Peyer's patch (tissue), 4 donors: ENCODE data around the gene ZNF665. TPM values are rescaled to one million over a fixed set of nuclear protein-coding genes. Genes with fewer than 3 reads are reported as not detected.
A peak's percentile ranks its signal among the peaks of the same experiment; 100 is the strongest.
"Not testable (repeated sequence)": the region's sequence is repeated elsewhere in the genome, so short reads cannot be mapped to it uniquely, and the experiment has no call there.

ENCODE experiments used
- DNase-seq, 3 donors: peaks; one replicate each; pipeline ENCODE4 v3.0.0-alpha.2; 2017 to 2019
- H3K27ac ChIP-seq, 4 donors: fragments of 200-600 bp; sonication (generic); one replicate each; pipeline ENCODE4 v1.5.1; 2016 to 2019
- H3K27me3 ChIP-seq, 2 donors: fragments of 200-600 bp; sonication (generic); one replicate each; pipeline ENCODE4 v1.5.1; 2019
- H3K36me3 ChIP-seq, 3 donors: fragments of 200-600 bp; sonication (generic); one replicate each; pipeline ENCODE4 v1.5.1; 2016 to 2019
- H3K4me1 ChIP-seq, 4 donors: fragments of 200-600 bp; sonication (generic); one replicate each; pipeline ENCODE4 v1.5.1; 2016 to 2019
- H3K4me3 ChIP-seq, 4 donors: fragments of 200-600 bp; sonication (generic); 1 replicate in 3 of 4; 2 replicates in 1 of 4; pipeline ENCODE4 v1.5.1; 2016 to 2019; ENCODE audit warnings: mild to moderate bottlenecking in 1 of 4
- H3K9me3 ChIP-seq, 4 donors: fragments of 200-600 bp; sonication (generic); one replicate each; pipeline ENCODE4 v1.5.1; 2016 to 2019; ENCODE audit warnings: mild to moderate bottlenecking in 1 of 4
- CTCF ChIP-seq, 6 experiments: fragments of 450-650 bp in 4 of 6; fragments of 200-600 bp in 2 of 6; sonication (generic) in 1 of 6; IDR thresholded peaks; one replicate each; pipeline ENCODE4 v1.5.1; 2017 to 2019; ENCODE audit warnings: antibody characterized with exemption in 6 of 6, mild to moderate bottlenecking in 3 of 6, moderate library complexity in 1 of 6
- POLR2A ChIP-seq, 2 donors: fragments of 450-650 bp; IDR thresholded peaks; one replicate each; pipeline ENCODE4 v1.5.1; 2017; ENCODE audit warnings: antibody characterized with exemption in 2 of 2, mild to moderate bottlenecking in 2 of 2, moderate library complexity in 2 of 2
- total RNA-seq, 4 donors: library from RNA; depleted of rRNA; stranded (reverse); fragments of >200 nt; gene quantifications; one replicate each; pipeline ENCODE4 v1.1.0, GENCODE V29; 2016

The ZNF665 gene
- 1 to 10 TPM in 3 of 4 donors, not detected in 1; 1.4 to 6.0 (median 5.8) TPM for total RNA-seq

- H3K9me3 ChIP-seq, result peaks cover 0 to 9% (median 2%) of the 10 kb centered on the region in 4 donors
- H3K27ac ChIP-seq, result peak within 1 kb of the TSS; percentile 64 to 78 (median 71)
- DNase-seq, result peak; percentile 85 to 95 (median 85)
- H3K36me3 ChIP-seq, result no peaks in the 10 kb centered on the region
- TF ChIP-seq CTCF (IDR thresholded peaks at IDR 0.05), result no peak
- peak; percentile 35 to 56 for TF ChIP-seq POLR2A (IDR thresholded peaks at IDR 0.05)
- H3K27me3 ChIP-seq, result no peaks in the 10 kb centered on the region
- H3K4me1 ChIP-seq, result no peaks in the 10 kb centered on the region
- H3K4me3 ChIP-seq, result peak within 1 kb of the TSS; percentile 56 to 66 (median 60)
Observed at GRCh38 chr19:53192771-53193534, at the start of gene ZNF665. TSS of gene ZNF665 (minus strand) at chr19:53193358. CDS start at chr19:53182898, 10,460 bp downstream.

- H3K4me1 ChIP-seq, result no peaks in the 10 kb centered on the region
- TF ChIP-seq POLR2A (IDR thresholded peaks at IDR 0.05) (no peak), CTCF (IDR thresholded peaks at IDR 0.05) (no peak)
- H3K36me3 ChIP-seq, result peaks cover 0 to 51% (median 0%) of the 10 kb centered on the region in 3 donors
- DNase-seq, result no peak
- H3K27ac ChIP-seq, result no peak overlapping the region
- H3K27me3 ChIP-seq, result no peaks in the 10 kb centered on the region
- H3K9me3 ChIP-seq, result peaks cover 0 to 85% (median 20%) of the 10 kb centered on the region in 4 donors
- no peak overlapping the region for H3K4me3 ChIP-seq
Observed at GRCh38 chr19:53237114-53237777, 44.1 kb upstream of the ZNF665 start.

- TF ChIP-seq POLR2A (IDR thresholded peaks at IDR 0.05) (no peak), CTCF (IDR thresholded peaks at IDR 0.05) (no peak)
- no peak for DNase-seq
- H3K9me3 ChIP-seq, result peaks cover 0 to 61% (median 22%) of the 10 kb centered on the region in 4 donors
- H3K4me1 ChIP-seq, result no peaks in the 10 kb centered on the region
- no peak overlapping the region for H3K27ac ChIP-seq
- no peaks in the 10 kb centered on the region for H3K27me3 ChIP-seq
- H3K36me3 ChIP-seq, result no peaks in the 10 kb centered on the region
- H3K4me3 ChIP-seq, result no peak overlapping the region
Observed at GRCh38 chr19:53224606-53225005, 31.4 kb upstream of the ZNF665 start.

- H3K27me3 ChIP-seq, H3K27ac ChIP-seq, H3K4me1 ChIP-seq, H3K4me3 ChIP-seq, DNase-seq, H3K36me3 ChIP-seq: not testable (repeated sequence)
- peaks cover 0 to 66% (median 24%) of the 10 kb centered on the region in 4 donors for H3K9me3 ChIP-seq
Observed at GRCh38 chr19:53222716-53223115, 29.6 kb upstream of the ZNF665 start.

- no peaks in the 10 kb centered on the region for H3K4me1 ChIP-seq
- no peak for TF ChIP-seq POLR2A (IDR thresholded peaks at IDR 0.05)
- no peak for TF ChIP-seq CTCF (IDR thresholded peaks at IDR 0.05)
- H3K9me3 ChIP-seq, result peaks cover 0 to 98% (median 47%) of the 10 kb centered on the region in 4 donors
- DNase-seq, result no peak
- no peak overlapping the region for H3K4me3 ChIP-seq
- H3K27ac ChIP-seq, result no peak overlapping the region
- H3K27me3 ChIP-seq, result no peaks in the 10 kb centered on the region
- peaks cover 0 to 41% (median 6%) of the 10 kb centered on the region in 3 donors for H3K36me3 ChIP-seq
Observed at GRCh38 chr19:53212703-53213320, 19.7 kb upstream of the ZNF665 start.

- H3K9me3 ChIP-seq, result peaks cover 0 to 92% (median 41%) of the 10 kb centered on the region in 4 donors
Observed at GRCh38 chr19:53211554-53211953, 18.4 kb upstream of the ZNF665 start.

More at GRCh38 chr19:53211554-53211953, 18.4 kb upstream of the ZNF665 start:
- H3K27ac ChIP-seq, H3K4me1 ChIP-seq, H3K27me3 ChIP-seq, H3K4me3 ChIP-seq, DNase-seq: not testable (repeated sequence)
- H3K36me3 ChIP-seq, result peaks cover 0 to 50% (median 6%) of the 10 kb centered on the region in 3 donors
